Suprapubic skin (tissue), 4 donors: Measurements from ENCODE around the gene HLA-DOB. TPM values are rescaled to one million over a fixed set of nuclear protein-coding genes. Genes with fewer than 3 reads are reported as not detected.

ENCODE experiments used
- DNase-seq, 2 donors: peaks; one replicate each; pipeline ENCODE4 v3.0.0-alpha.2; 2019; ENCODE audit warnings: low spot score in 2 of 2
- H3K27ac ChIP-seq: fragments of 200-600 bp; sonication (generic); one replicate; pipeline ENCODE4 v1.5.1; 2019
- H3K27me3 ChIP-seq: fragments of 200-600 bp; sonication (generic); one replicate; pipeline ENCODE4 v1.5.1; 2019
- H3K36me3 ChIP-seq: fragments of 200-600 bp; sonication (generic); one replicate; pipeline ENCODE4 v1.5.1; 2019
- H3K4me1 ChIP-seq: fragments of 200-600 bp; sonication (generic); one replicate; pipeline ENCODE4 v1.5.1; 2019
- H3K4me3 ChIP-seq: fragments of 200-600 bp; sonication (generic); one replicate; pipeline ENCODE4 v1.5.1; 2019; ENCODE audit warnings: mild to moderate bottlenecking
- H3K9me3 ChIP-seq: fragments of 200-600 bp; sonication (generic); one replicate; pipeline ENCODE4 v1.5.1; 2019
- EP300 ChIP-seq: sonication (generic); formaldehyde crosslinking; IDR thresholded peaks from one replicate; pipeline ENCODE4 v1.6.1; 2017; ENCODE audit warnings: antibody characterized with exemption
- POLR2A ChIP-seq, 2 donors: fragments of 450-650 bp; IDR thresholded peaks; one replicate each; pipeline ENCODE4 v1.6.1; 2017; ENCODE audit warnings: antibody characterized with exemption in 2 of 2, mild to moderate bottlenecking in 2 of 2, moderate library complexity in 2 of 2
- POLR2AphosphoS5 ChIP-seq, 3 donors: sonication (generic); formaldehyde crosslinking; IDR thresholded peaks; one replicate each; pipeline ENCODE4 v1.6.1; 2017; ENCODE audit warnings: antibody characterized with exemption in 3 of 3
- WGBS: methylation state at CpG from one replicate; pipeline ENCODE4 v1.1.5; 2018; 5-methylcytosine and 5-hydroxymethylcytosine counted together
- total RNA-seq, 4 donors: library from RNA; depleted of rRNA; stranded (reverse); fragments of >200 nt; gene quantifications; one replicate each; pipeline ENCODE4 v1.1.0, GENCODE V29; 2016
- TF ChIP-seq, protein P1 (sequence below), 2 donors: fragments of 200-600 bp in 1 of 2; fragments of 450-650 bp in 1 of 2; sonication (generic) in 1 of 2; IDR thresholded peaks; one replicate each; pipeline ENCODE4 v1.5.1; 2016 to 2019; ENCODE audit warnings: antibody characterized with exemption in 2 of 2, mild to moderate bottlenecking in 1 of 2, moderate library complexity in 1 of 2

Gene HLA-DOB
- total RNA-seq, 4 donors from 2014 or later: 1.6 to 5.1 (median 2.7) TPM

DNA sequence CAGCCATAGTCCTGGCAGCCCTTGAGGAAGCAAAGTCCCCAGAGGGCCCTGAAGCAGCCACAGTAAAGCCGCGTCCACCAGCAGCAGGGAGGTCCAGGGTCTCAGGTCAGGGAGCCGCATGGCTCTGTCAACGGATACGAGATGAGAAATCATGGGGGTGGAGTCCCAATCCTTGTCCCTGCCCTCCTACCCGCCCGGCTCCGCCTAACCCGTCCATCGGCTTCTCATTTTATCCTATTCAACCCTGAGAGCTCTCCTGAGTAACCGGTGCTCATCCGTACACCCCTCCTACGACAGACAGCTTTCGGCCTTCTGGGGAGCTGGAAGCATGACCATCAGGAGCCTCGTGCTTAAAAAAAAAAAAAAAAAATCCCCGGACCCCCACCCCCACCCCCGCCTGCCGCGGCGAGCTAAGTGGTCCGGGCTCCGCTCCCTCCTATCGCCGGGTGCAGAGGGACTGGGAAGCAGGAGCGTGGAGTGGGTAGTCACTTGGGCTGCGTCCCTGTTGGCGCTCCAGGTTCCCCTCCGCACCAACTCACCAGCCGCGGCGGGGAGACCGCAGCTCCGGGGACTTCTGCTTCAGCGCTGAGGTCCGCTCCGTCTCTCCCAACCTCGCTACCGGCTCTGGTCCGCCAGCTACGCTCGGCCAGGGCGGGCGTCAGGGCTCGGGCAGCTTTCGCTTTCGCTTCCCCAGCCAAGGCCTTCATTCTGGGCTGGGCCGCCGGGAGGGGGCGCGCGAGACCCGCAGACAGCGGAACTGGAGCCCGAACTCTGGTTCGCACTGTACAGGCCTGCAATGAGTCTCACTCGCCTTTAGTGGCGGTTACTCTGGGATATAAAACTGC is 21.5 kb upstream of the HLA-DOB start, which contains the start of gene TAP2:
TAP2 (minus strand) TSS at position 626 of the 845 bp plus-strand sequence; CDS start at position 120, 506 bp downstream.
- Histone ChIP-seq H3K4me1 (peaks cover 30% of the 10 kb centered on the region), H3K27ac (peak within 1 kb of the TSS; percentile 97), H3K9me3 (no peaks in the 10 kb centered on the region), H3K4me3 (peak within 1 kb of the TSS; percentile 81), H3K36me3 (peaks cover 31% of the 10 kb centered on the region), H3K27me3 (no peaks in the 10 kb centered on the region)
- WGBS: 2% methylated on average over 22 of the region's 57 CpGs
- no peak for TF ChIP-seq POLR2A (IDR thresholded peaks at IDR 0.05)
- TF ChIP-seq POLR2AphosphoS5 (IDR thresholded peaks at IDR 0.05): peak in 2 of 3 donors; percentile 79 to 89
- TF ChIP-seq, protein P1, sequence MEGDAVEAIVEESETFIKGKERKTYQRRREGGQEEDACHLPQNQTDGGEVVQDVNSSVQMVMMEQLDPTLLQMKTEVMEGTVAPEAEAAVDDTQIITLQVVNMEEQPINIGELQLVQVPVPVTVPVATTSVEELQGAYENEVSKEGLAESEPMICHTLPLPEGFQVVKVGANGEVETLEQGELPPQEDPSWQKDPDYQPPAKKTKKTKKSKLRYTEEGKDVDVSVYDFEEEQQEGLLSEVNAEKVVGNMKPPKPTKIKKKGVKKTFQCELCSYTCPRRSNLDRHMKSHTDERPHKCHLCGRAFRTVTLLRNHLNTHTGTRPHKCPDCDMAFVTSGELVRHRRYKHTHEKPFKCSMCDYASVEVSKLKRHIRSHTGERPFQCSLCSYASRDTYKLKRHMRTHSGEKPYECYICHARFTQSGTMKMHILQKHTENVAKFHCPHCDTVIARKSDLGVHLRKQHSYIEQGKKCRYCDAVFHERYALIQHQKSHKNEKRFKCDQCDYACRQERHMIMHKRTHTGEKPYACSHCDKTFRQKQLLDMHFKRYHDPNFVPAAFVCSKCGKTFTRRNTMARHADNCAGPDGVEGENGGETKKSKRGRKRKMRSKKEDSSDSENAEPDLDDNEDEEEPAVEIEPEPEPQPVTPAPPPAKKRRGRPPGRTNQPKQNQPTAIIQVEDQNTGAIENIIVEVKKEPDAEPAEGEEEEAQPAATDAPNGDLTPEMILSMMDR (IDR thresholded peaks at IDR 0.05): peak; percentile 96 to 98
- TF ChIP-seq EP300: no peak
- peak; percentile 97 to 98 for DNase-seq

DNA sequence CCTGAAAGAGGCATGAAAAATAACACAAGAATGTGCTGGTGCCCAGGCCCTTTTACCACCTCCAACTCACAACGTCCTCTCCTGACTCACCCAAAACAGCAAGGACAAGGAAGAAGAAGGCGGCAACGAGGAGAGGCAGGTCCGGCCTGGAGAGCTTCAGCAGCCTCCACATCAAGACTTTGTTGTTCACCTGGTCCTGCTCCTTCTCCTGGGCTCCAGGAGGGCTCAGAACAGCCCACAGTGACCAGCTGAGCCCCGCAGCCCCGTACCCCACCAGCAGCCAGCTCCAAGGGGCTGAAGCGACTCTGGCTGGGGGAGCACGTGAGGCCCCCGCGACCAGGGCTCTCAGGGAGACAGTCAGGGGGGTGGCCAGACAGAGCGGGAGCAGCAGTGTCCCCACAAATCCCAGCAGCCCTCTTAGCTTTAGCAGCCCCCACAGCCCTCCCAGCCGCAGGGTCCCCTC is 20.9 kb upstream of the HLA-DOB start:
- peak overlapping the region; percentile 97 for H3K27ac ChIP-seq
- H3K4me1 ChIP-seq: peaks cover 23% of the 10 kb centered on the region
- WGBS: 32% methylated on average over 11 of the region's 12 CpGs
- H3K4me3 ChIP-seq: peak overlapping the region; percentile 81
- H3K36me3 ChIP-seq: peaks cover 31% of the 10 kb centered on the region
- DNase-seq: no peak
- H3K27me3 ChIP-seq: no peaks in the 10 kb centered on the region
- TF ChIP-seq EP300 (no peak), POLR2A (IDR thresholded peaks at IDR 0.05) (no peak), POLR2AphosphoS5 (IDR thresholded peaks at IDR 0.05) (no peak)
- TF ChIP-seq, protein P1 (IDR thresholded peaks at IDR 0.05): no peak
- H3K9me3 ChIP-seq: no peaks in the 10 kb centered on the region

DNA sequence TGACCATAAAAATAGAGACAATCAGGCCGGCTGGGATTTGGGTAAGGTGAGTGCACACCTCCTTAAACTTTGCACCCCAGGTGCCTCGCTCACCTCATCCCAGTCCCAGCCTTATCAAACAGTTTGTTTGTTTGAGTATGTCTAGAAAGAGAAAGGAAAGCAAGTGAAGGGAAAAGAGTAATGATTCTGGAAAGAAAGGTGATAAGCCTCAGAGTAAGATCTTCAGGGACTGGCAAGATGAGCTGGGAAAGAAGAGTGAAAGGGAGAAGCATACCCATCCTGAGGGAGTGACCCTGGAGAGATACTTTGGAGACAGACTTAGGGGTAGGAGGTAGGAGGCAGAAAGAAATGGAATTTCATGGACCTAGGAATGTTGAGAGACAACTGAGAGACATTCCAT is 20.1 kb upstream of the HLA-DOB start:
- H3K4me3 ChIP-seq: no peak overlapping the region
- no peak for TF ChIP-seq POLR2A (IDR thresholded peaks at IDR 0.05)
- no peak for TF ChIP-seq EP300
- TF ChIP-seq, protein P1 (IDR thresholded peaks at IDR 0.05): no peak
- H3K4me1 ChIP-seq: peaks cover 15% of the 10 kb centered on the region
- H3K27me3 ChIP-seq: no peaks in the 10 kb centered on the region
- H3K9me3 ChIP-seq: no peaks in the 10 kb centered on the region
- peaks cover 38% of the 10 kb centered on the region for H3K36me3 ChIP-seq
- WGBS: 98% methylated on average over 2 of the region's 2 CpGs
- no peak overlapping the region for H3K27ac ChIP-seq
- no peak for DNase-seq

- H3K36me3 ChIP-seq: peaks cover 33% of the 10 kb centered on the region
- peaks cover 13% of the 10 kb centered on the region for H3K4me1 ChIP-seq
- no peak for DNase-seq
- H3K27me3 ChIP-seq: no peaks in the 10 kb centered on the region
- TF ChIP-seq POLR2A (IDR thresholded peaks at IDR 0.05) (no peak), POLR2AphosphoS5 (IDR thresholded peaks at IDR 0.05) (no peak), EP300 (no peak)
- TF ChIP-seq, protein P1 (IDR thresholded peaks at IDR 0.05): no peak
- H3K9me3 ChIP-seq: no peaks in the 10 kb centered on the region
- 92% methylated on average over 16 of the region's 16 CpGs for WGBS
- H3K27ac ChIP-seq: no peak overlapping the region
- H3K4me3 ChIP-seq: no peak overlapping the region
Observed at GRCh38 chr6:32835167-32835893, 18.5 kb upstream of the HLA-DOB start.

- no peak for DNase-seq
- Histone ChIP-seq H3K4me1 (peaks cover 13% of the 10 kb centered on the region), H3K36me3 (peaks cover 50% of the 10 kb centered on the region), H3K27me3 (no peaks in the 10 kb centered on the region), H3K4me3 (no peak overlapping the region), H3K27ac (no peak overlapping the region), H3K9me3 (no peaks in the 10 kb centered on the region)
- 81% methylated on average over 5 of the region's 5 CpGs for WGBS
- TF ChIP-seq, protein P1 (IDR thresholded peaks at IDR 0.05): no peak
- TF ChIP-seq POLR2AphosphoS5 (IDR thresholded peaks at IDR 0.05) (no peak), POLR2A (IDR thresholded peaks at IDR 0.05) (no peak), EP300 (no peak)
Observed at GRCh38 chr6:32833664-32834063, 16.9 kb upstream of the HLA-DOB start.
